ENCODE data around the gene ATXN7L1. TPM values are rescaled to one million over a fixed set of nuclear protein-coding genes. Genes with fewer than 3 reads are reported as not detected.

Gene ATXN7L1
- total and polyA plus RNA-seq, 2 of the 13 experiments (the other 11 are each of a cell fraction or from before 2014, with no cell fraction given) = 4.1 to 7.8 TPM

GRCh38 chr7:105653441-105654005 lies 222.9 kb downstream of the ATXN7L1 start (continued):
- TF ChIP-seq SNAPC4 (CRISPR knock-in tag; IDR thresholded peaks at IDR 0.05) = no peak
- TF ChIP-seq ZNF225 (CRISPR knock-in tag; IDR thresholded peaks at IDR 0.05) = no peak
- TF ChIP-seq PHF21A (CRISPR knock-in tag; IDR thresholded peaks at IDR 0.05) = no peak
- TF ChIP-seq SOX13 (IDR thresholded peaks at IDR 0.05) = no peak
- TF ChIP-seq SOX13 (CRISPR knock-in tag; conservative IDR thresholded peaks at IDR 0.05 in 1 of 2, IDR thresholded peaks at IDR 0.05 in 1 of 2) = peak in 1 of 2 experiments; percentile 51; a peak in 1 of 4 replicates
- TF ChIP-seq RBAK (CRISPR knock-in tag; IDR thresholded peaks at IDR 0.05) = no peak
- TF ChIP-seq HMG20A (CRISPR knock-in tag; IDR thresholded peaks at IDR 0.05; ENCODE audit: borderline replicate concordance) = peak; percentile 45; the same call in 1 of the 2 replicates
- 0 out of 2 replicates have a peak, but pooled peaks have one; percentile 45 for TF ChIP-seq ZNF644 (CRISPR knock-in tag; IDR thresholded peaks at IDR 0.05; ENCODE audit: low read depth)
- peak; percentile 12; the same call in 1 of the 2 replicates for TF ChIP-seq NCOA2 (CRISPR knock-in tag; IDR thresholded peaks at IDR 0.05)
- no peak for TF ChIP-seq ZNF383 (CRISPR knock-in tag; IDR thresholded peaks at IDR 0.05; ENCODE audit: borderline replicate concordance)
- no peak for TF ChIP-seq IKZF1 (IDR thresholded peaks at IDR 0.05)
- TF ChIP-seq ZNF687 (CRISPR knock-in tag; IDR thresholded peaks at IDR 0.05) = peak; percentile 24; the same call in 1 of the 2 replicates
- no peak for TF ChIP-seq E2F5 (CRISPR knock-in tag; conservative IDR thresholded peaks at IDR 0.05)
- TF ChIP-seq ZFY (CRISPR knock-in tag; IDR thresholded peaks at IDR 0.05) = peak; percentile 60
- TF ChIP-seq CSRNP2 (CRISPR knock-in tag; conservative IDR thresholded peaks at IDR 0.05; ENCODE audit: low read depth) = no peak
- TF ChIP-seq NR2F6 (IDR thresholded peaks at IDR 0.05) = peak; percentile 29; the same call in 1 of the 2 replicates
- peak; percentile 49; the same call in 1 of the 2 replicates for TF ChIP-seq NR2F6 (CRISPR knock-in tag; IDR thresholded peaks at IDR 0.05)
- TF ChIP-seq ISL2 (CRISPR knock-in tag; IDR thresholded peaks at IDR 0.05) = 0 out of 2 replicates have a peak, but pooled peaks have one; percentile 28
